ENCODE measurements around the gene TBXAS1. TPM values are rescaled to one million over a fixed set of nuclear protein-coding genes. Genes with fewer than 3 reads are reported as not detected.

Gene TBXAS1
- total RNA-seq, 1 donor from 2014 or later = 35.5 TPM

DNA sequence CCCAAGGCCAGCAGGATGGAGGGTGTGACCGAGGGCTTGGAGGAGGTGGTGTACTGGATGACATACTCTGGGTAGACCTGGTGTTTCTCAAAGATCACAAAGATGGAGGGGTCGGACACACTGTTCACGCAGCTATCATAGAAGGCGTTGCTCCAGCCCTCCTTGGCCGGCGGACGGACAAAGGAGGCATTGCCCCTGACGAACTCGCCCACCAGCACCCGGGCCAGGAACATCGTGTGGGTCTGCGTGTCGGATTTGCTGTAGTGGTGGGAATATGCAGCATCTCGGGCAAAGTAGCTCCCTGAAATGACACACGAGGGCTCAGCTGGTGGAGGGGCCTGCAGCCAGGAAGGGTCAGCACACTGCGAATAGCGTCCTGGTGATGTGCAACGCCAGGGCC, 195.5 kb downstream of the TBXAS1 start:
- DNase-seq (ENCODE audit: low read depth) = no peak

DNA sequence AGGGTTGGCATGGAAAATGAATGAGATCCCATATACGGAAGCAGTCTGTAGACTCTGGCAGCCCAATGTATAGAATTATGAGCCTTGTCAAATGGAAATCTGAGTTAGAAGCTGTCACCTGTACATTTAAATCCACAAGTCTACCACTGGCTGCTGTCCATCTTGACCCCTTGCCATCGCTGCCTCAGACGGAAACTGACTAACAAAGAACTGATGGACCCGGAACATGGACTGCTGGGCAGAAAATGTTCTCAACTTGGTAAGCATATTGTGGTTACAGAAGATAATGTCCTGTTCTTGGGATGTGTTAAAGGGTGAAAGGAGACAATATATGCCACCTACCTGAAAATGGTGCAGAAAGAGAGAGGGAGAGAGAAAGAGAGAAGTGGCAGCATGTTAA, 196.2 kb downstream of the TBXAS1 start:
- DNase-seq (ENCODE audit: low read depth) = no peak

DNA sequence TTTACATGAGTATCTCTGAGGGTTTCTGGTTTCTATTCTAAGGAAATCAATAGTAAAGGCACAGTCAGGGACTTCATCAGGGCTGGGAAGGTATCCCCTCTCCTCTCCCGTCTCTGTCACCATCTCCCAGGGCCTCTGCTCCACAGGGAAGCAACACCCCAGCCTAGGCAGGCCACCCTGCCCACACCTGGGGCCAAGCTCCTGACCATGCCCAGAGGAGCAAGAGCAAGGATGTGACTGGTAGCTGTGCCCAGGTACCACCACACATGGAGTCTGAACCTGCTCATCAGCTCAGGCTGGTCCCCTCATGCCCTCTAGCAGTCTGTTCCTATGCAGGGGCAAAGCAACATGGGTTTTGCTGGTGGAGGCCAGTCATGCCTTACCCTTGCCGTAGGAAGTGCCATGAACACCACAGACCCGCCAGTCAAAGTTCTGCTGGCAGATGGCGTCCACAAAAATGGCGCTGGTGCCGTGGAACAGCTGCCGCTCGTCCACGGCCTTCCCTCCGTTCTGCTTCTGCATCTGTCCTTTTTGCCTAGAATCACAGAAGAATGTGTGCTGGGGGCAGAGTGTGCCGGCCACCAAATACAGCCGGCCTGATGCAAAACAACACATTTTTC, 196.9 kb downstream of the TBXAS1 start:
- DNase-seq (ENCODE audit: low read depth) = no peak

DNA sequence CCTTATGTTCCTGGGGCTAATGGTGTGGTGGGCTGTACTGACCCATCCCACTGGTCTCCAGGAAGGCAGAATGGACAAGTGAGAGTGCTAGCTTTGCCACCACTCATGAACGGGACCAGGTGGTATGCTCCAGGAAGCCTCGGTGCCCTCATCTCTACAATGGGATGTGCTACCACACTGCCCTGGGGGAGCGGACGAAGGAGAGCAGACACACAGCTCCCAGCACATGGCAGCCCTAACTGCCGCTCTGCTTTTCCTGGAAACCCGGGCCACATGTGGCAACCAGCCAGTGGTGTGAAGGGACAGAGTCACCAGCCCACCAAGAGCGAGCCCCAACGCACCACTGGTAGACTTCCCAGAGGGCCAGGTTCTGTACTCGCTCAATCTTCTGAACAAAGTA, 197.9 kb downstream of the TBXAS1 start:
- no peak for DNase-seq (ENCODE audit: low read depth)

DNA sequence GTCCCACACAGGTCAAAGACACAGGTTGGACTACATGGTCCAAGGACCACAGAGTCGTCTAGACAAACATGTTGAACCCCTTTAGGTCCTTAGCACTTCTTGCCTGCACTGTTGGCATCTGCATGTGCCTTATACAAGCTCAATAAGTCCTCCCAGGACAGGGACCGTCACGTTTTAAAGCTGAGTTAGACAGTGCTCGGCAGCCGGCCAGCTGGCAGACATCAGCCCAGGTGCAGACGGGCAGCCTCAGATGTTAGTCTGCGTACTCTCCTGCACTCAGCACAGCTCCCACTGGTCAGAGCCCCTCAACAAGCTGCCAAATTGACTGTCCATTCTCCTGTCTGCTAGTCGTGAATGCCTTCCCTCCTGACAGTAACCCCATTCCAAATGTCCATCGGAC, 198.8 kb downstream of the TBXAS1 start:
- DNase-seq (ENCODE audit: low read depth) = no peak

DNA sequence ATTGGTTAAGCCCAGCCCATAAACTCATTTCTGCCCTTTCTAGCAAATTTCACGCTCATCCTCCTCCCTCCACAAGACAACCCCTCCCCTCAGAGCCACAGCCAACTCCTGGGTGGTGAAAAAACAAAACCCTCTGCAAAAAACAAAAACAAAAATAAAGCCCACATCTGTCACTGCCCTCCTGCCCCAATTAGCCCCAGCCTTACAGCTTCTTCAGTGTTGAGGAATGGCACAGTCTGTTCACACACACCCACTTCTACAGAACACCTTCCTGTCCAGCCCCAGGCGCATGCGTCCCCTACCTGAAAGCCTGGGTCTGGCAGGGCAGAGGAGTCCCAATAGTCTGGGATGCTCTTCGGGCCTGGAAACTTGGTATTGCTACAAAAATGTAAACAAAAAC, 199.2 kb downstream of the TBXAS1 start:
- DNase-seq (ENCODE audit: low read depth) = no peak

DNA sequence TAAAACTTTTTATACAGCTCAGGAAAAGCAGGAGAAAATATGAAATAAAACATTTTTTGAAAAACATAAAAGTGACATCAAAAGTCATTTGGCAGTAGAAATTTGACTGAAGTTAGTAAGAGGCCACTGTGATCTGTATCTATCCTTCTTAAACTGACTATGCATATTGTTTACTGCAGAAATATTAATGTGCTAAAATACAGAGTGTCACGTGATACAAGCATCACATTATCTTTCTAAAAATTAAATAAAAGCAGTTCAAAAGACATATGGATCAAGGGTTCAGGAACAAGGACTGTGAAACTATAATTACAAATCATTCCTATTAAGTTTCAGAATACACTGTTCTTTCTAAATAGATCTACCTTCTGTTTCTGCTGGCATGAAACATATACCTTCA, 200.0 kb downstream of the TBXAS1 start:
- no peak for DNase-seq (ENCODE audit: low read depth)

DNA sequence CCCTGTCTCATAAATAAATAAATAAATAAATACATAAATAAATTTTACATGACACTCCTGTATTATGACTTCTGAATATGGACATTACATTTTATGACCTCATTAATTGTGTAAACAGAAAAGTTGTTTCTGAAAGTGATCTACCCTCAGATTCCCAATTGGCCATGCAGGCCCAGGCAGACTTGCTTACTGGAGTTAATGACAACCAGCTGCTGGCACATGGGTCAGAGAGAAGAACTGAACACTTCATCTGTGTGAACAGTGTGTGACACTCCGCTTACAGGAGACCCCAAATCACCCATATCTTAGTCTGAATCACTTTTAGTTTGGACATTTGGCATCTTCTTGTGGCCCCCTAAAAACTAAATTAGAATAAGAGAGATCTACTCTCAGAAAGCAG, 202.3 kb downstream of the TBXAS1 start:
- DNase-seq (ENCODE audit: low read depth) = no peak

DNA sequence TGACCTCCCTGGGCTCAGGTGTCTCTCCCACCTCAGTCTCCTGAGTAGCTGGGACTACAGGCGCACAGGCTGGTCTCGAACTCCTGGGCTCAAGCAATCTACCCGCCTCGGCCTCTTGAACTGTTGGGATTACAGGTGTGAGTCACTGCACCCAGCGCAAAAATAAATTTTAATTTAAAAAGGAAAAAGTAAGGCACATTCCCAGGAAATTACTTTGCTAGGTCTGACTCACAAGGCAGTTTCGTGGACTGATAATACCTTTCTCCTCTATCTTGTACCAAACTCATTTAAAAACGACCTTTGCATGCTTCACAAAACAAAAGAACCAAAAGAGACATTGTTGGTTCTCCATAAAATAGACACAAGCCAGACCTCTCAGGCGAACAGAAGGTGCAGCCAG, 204.0 kb downstream of the TBXAS1 start:
- no peak for DNase-seq (ENCODE audit: low read depth)

DNA sequence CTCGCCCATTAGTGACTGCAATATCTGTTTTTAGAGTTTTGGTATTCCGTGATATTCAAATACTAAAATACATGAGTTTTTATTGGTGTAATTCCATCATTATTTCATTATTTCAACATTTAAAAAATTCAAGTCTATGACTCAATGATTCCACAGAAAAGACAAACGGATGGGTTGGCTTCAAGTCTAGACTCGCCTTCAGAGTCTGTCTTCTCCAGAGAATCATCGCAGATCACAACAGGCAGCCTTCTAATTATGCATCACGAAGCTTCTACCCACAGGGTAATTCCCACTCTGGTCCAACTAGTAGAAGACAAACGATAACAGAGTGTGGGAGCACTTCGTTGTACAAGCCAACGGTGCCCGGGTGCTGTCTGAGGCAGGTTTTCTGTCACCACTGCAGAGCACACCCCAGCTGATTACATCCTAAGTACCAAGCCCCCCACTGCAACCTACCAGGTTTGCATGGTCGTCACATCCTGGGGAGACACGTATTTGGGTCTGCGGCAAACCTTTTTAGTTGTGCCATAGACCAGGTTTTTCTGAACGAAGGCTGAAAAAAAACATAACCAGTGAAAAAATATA, 204.8 kb downstream of the TBXAS1 start:
- DNase-seq (ENCODE audit: low read depth) = no peak

DNA sequence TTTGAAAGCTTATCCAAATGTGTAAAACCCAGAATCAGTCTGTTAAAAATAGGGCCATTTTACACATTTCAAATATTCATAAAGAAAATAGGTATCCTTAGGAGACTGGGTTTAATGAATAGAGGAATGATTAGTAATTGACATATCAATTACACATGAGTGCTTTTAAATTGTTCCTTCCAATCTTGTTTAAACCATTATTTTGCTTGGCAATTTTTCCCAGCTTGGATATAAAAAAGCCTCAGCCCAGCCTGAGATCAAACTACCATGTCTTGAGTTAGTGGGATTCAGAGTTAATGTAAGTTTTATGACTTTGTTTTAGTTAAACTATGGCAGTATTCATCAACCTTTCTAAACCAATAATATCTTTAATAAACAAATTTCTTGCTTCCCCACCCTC, 205.4 kb downstream of the TBXAS1 start:
- DNase-seq (ENCODE audit: low read depth) = no peak

DNA sequence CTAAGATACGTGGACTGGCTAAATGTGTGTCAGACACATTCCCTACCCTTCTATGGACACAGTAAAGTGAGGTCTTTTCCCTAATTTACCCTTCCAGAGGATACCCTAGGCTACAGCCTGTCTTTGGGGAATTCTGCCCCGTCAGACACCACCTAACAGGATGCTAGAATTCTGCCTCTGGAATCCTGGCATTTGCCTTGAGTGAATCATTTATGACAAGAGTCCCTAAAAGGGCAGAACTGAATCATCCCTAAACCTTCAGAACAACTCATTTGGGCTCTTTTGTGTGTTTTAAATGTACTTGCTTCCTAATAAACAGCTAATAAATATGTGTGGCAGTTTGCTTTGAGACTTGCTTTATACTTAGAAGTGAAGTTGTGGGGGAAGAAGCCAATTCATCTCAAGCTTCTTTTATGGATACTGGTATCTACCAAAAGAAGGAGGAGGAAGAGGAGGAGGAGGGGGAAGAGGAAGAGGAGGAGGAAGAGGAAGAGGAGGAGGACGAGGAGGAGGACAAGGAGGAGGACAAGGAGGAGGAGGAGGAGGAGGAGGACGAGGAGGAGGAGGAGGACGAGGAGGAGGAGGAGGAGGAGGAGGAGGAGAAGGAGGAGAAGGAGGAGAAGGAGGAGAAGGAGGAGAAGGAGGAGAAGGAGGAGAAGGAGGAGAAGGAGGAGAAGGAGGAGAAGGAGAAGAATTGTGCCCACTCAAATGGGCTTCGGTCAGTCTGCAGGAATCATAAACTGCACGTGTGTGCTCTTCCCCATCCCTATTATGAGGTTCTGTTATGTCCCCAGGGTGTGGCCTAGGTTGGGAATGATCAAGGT, 206.5 kb downstream of the TBXAS1 start:
- DNase-seq (ENCODE audit: low read depth) = peak; percentile 60

DNA sequence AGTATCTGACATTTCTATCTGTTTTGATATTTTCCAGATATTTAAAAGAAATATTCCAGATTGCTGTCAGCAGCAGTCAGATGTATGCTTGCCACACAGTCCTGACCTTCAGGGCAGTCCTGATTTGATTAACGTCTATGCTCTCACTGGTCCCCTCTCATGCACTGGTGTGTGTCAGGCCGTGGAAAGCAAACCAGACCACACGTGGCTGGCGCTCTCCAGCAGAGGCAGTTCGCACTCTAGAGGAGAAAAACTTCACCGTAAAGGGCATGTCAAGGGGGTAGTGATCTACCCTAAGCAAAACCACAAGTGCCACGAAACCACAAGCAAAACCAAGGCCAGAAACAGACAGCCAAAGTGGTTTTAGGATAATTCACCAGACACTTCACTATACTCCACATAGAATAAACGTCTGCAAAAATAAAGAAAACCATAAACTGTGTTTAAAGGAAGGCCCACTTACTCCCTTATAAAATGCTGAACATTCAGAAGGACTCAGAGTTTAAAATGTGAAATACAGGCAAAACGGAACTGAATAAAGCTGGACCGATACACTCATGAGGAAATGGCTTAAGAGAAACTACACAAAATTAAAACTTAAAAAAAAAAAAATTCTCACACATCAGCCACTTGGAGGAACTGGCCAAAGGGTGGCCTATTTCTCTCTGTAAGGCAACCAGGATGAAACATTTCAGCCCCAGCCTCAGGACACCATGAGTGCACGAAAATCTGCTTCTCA, 207.3 kb downstream of the TBXAS1 start:
- DNase-seq (ENCODE audit: low read depth) = no peak

DNA sequence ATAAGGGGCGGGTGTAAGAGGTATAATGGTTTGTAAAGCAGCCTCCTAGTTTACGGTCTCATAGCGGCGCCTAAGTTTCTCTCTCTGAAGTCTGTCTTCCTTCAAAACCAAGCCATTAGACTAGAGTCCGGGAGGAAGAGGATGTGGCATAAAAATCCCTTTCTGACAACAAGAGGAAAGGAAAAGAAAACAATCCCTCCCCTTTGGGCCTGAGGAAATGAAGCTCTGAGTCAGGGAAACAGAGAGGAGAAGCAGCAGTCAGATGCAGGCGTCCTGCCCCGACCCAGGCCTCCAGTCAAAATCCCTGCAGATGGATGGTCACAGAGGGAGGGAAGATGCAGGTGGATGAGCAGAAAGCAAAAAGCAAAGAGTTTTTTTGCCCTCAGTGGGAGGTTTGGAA, 210.0 kb downstream of the TBXAS1 start:
- no peak for DNase-seq (ENCODE audit: low read depth)

DNA sequence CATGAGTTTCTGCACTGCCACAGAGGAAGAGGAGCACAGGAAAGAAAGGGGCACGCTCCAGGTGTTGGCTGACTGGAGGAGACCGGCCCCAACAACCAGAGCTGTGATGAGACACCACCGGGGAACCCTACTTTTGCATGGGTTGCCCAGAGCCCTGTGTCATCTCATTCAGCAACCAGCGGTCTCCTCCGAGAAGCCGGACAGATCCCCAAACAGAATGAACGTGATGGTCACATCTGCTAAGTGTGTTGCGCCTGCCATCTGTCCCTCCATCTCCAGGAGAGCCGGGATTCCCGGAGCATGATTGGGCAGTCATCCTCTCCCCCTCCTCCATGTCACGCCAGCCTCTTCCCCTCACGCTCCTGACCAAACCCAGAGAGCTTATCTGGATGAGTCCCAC, 210.8 kb downstream of the TBXAS1 start:
- DNase-seq (ENCODE audit: low read depth) = no peak

DNA sequence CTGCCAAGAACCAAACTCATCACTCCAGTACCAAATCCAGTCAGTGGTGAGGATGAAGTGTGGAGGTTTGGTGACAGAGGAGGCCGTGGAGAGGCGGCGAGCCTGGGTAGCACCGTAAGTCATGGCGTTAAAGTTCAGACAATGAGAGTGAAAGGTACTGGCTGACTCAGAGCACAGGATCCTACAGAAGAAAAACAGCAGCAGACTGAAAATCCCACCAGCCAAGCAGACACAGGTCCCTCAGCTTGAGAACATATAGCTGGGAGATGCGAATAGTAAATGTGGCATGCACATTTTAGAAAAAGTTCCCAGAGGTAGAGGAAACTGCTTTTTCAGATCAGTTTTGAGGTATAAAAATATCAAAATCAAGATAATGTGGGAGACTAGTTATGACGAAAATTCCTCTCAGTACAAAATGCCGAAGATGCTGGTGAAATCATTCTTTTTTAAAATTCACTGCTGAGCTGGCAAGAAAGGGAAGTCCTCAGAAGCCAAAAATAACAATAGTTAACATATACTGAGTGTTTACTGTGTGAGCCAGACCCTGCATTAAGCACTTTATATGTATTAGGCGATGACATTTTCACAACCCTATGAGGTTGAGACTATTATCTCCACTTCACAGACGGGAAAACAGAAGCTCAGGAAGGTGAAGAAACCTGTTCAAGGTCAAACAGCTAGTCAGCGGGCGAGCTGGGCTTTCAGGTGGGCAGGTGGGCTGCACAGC, 212.8 kb downstream of the TBXAS1 start:
- DNase-seq (ENCODE audit: low read depth) = no peak

DNA sequence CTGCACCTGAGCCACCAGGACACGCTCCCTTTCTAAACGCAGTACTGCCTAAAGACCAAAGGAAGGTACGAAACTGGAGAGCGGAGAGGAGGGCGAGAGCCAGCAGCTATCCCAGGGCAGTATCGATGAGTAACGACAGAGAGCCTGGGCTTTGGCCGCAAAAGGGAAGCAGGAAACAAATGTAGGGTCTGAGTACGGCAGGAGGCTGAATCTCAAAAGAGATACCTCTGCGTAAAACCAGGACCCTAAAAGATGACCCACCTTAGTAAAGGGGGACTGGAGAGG, 213.3 kb downstream of the TBXAS1 start:
- DNase-seq (ENCODE audit: low read depth) = no peak

DNA sequence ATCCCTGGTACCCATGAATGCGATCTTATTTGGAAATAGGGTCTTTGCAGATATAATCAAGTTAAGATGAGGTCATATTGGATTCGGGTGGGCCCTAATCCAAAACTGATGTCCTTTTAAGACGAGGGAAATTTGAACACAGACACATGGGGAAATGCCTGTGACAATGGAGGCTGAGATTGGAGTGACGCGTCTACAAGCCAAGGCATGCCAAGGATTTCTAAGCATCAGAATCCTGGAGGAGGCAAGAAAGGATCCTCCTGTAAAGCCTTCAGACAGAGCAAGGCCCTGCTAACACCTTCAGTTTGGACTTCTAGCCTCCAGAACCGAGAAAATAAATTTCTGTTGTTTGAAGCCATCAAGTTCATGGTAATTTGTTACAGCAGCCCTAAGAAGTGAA, 215.2 kb downstream of the TBXAS1 start:
- DNase-seq (ENCODE audit: low read depth) = no peak

DNA sequence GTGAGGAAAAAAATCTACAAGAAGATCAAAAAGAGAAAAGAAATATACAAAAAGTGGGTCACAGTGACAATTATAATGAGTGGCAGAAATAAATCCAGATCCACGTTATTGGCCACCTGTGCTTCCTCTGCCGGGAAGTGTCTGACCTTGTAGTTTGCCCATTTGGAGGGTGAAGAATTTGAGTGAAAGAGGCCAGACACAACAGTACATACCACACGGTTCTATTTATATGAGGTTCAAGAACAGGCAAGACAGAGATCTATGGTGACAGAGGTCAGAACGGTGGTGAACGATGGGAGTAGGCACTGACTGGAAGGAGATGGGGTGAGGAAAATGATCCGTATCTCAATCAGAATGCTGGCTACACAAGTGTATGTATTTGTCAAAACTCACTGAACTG, 216.6 kb downstream of the TBXAS1 start:
- no peak for DNase-seq (ENCODE audit: low read depth)

DNA sequence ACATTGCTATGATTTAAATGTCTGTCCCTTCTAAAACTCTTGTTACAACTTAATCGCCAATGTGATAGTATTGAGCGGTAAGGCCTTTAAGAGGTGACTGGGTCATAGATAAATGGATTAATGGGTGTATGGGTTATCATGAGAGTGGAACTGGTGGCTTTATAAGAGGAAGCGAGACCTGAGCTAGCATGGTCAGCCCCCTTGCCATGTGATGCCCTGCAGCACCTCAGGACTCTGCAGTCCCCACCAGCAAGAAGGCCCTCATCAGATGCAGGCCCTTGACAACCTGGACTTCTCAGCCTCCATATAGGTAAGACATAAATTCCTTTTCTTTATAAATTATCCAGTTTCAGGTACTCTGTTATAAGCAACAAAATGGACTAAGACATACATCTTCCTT, 218.1 kb downstream of the TBXAS1 start:
- no peak for DNase-seq (ENCODE audit: low read depth)

DNA sequence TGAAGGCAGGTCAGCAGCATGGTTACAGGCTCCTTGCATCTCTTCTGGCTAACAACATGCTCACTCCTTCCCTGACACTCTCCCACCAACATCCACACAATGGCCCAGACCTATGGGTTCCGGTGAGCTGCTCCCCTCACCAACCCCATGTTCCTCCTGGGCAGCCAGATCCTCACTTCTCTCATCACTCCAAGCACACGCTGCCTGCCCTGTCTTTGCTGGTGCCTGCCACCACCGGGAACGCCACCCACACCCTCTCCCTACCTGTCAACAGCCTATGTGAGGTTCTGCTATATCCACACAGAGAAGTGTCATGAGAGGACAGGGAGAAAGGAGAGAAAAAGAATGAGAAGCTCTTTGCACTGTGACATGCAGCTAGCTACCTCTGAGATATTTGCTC, 219.1 kb downstream of the TBXAS1 start:
- DNase-seq (ENCODE audit: low read depth) = no peak

DNA sequence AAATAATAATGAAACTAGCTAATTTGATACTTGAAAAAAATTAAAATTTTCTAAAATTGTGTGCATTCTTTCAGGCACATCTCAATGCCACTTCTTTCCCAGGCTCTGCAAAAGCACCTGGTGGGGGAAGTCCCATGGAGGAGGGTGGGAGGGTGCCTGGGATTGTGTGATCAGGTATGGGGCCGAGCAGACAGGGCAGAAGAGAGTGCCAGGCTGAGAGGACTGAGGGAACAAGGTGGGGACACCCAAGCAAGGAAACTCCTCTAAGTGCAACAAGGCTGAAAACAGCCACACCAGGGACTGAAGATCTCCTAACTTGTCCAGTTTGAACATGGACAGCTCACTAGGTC, 219.9 kb downstream of the TBXAS1 start:
- DNase-seq (ENCODE audit: low read depth) = no peak

Data from renal cortical epithelial cell (primary cell).